CD4-positive, alpha-beta T cell treated with Interleukin-21 for 1 hour (primary cell): ENCODE data around the gene CTDSPL.
A peak's percentile ranks its signal among the peaks of the same experiment; 100 is the strongest.
"Not testable (repeated sequence)": the region's sequence is repeated elsewhere in the genome, so short reads cannot be mapped to it uniquely, and the experiment has no call there.

Experiments
- DNase-seq: peaks from one replicate; pipeline ENCODE4 v3.0.0-alpha.2; 2020

The CTDSPL gene

DNA sequence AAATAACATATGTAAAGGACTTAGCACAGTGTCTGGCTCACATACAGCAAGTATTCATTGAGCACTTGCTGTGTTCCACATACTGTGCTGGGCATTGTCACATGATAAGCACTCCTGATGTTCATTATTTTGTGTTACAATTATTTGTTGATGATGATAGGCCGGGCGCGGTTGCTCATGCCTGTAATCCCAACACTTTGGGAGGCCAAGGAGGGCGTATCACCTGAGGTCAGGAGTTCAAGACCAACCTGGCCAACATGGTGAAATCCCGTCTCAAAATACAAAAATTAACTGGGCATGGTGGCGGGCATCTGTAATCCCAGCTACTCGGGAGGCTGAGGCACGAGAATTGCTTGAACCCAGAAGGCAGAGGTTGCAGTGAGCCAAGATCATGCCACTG lies 110.4 kb downstream of the CTDSPL start:
- DNase-seq: not testable (repeated sequence)

DNA sequence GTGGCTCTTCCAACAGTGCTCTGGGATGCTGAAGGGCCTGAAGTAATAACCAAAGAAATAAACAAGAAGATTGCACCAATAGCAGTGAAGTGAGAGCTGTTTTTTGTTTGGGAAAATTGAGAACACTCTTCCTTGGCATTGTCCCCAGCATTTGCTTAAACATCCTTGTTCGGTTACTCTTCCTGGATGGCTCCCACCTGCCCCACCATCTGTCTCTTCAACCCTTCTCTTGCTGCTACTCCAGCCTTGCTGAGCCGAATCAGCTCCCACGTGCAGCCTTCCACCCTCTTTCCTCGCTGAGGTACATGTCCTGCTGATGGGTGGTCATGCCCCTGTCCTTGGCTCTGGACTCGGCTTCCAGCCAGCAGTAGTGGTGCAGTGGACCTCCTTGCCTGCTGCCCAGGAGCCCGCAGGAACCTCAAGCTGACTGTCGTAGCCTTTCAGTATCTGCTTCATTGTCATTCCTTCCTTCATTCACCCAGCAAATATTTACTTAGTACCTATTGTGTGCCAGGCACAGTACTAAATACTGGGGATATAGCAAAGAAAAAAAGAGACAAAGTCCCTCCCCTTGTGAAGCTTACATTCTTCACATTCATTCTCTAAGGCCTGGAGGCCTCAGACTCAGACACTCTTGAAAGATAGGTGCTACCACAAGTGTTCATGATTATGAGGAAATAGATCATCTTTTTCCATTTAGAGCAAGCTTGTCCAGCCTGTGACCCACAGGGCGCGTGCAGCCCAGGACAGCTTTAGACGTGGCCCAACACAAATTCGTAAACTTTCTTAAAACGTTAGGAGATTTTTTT lies 111.8 kb downstream of the CTDSPL start:
- no peak for DNase-seq

DNA sequence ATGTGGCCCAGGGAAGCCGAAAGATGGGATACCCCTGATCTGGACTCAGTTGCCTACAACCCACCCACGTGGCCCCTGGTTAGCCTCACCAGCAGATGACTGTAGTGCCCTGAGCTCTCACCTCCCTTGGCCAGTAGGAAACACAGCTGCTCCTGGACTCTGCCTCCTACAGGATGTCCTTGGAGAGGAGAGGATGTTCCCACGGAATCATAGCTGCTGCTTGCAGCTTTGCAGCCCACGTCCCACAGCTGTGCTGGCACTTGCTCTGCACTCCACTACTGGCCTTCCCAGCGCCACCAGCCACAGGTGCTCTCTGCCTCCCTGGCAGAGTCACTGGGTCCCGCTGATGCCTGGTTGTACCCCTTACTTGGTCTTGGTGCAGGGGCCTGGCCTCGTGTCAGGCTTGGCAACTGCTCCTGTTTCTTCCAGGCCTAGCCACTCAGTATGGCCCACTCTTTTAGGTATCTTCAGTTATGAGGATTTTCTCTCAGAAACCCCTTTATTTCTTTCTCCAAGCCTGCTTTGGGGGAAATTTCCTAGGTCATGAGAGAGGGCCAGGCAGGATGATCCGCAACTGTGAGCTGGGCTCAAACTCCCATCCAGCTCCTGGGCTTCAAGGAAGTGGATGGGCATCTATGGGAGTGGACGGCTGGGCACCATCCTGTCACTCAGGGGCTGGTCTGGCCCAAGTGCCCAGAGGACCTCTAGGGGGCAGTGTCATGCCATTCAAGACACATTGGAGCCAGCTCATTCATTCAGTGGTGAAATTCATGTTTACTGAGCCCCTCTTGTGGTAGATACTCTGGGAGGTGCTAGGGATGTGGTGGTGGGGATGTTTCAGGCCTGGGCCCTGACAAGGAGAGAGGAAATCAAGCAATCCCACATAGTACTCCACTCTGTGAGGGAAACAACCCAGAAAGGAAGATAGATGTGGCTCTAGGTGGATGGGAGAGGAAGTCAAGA lies 112.7 kb downstream of the CTDSPL start:
- peak; percentile 78 for DNase-seq

DNA sequence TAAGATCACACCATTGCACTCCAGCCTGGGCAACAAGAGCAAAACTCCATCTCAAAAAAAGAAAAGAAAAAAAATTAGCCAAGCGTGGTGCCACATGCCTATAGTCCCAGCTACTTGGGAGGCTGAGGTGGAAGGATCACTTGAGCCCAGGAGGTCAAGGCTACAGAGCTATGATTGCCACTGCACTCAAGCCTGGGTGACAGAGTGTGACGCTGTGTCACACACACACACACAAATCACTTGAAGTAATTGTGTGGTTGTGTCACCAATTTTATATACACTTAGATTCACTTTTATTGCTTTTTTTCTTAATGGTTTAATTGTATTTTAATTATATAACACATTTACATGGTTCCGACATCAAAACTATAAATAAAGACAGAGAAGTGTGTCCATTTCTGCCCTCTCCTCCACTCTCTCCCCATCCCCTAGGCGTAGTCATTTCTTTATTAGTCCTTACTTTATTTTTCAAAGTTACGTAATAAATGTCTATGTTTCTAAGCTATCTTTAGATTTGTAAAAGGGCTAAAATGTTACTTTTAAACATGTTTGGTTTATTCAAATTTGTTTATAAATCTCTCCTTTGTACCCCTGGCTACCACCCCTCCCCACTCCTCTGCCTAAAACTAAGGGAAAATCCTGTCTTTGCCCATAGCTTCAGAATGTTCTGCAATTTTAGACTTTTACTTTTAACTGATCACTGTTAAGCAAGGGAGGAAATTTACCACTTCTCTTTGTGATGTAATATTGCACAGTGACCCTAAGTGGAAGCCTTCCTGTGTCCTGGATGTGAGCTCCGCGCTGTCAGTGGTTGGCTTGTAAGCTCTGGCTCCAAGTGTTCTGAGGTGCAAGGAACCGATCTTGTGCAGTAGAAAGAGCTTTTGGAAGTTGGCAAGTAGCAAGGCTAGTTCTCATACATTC lies 118.1 kb downstream of the CTDSPL start:
- DNase-seq: no peak

DNA sequence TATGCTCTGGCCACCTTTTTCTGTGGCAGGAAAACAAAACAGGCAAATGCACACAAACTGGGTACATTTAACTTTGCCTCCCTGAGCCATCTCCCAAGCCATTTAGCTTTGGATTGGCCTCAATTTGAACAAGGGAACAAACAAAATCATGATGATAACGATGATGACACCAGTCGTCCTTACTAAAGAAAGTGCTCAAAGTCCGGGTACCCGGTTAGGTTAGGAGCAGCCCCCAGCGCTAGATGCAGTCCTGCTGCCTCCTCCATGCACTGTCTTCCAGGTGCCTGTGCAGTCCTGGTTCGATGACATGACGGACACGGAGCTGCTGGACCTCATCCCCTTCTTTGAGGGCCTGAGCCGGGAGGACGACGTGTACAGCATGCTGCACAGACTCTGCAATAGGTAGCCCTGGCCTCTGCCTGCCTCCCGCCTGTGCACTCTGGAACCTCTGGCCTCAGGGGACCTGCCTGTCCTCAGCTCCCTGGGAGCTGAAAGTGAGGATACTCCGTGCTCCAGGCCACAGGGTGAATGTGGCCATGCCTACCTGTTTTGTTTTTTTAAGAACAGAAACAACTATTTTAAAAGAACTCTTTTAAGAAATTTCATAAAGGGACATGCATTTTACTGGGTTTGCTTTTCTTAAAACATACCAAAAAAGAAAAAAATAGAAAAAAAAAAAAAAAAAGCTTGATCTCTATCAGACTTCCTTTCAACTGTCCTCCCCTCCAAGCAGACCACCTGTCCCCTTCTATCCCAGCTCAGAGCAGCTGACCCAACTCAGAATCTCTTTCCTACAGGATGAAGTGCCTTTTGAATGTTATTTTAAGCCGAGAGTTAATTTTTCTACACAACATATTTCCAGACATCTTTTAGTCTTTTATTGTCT lies 119.0 kb downstream of the CTDSPL start:
- no peak for DNase-seq

- no peak for DNase-seq
These were observed 119.6 kb downstream of the CTDSPL start for GRCh38 chr3:37981348-37981664.

GRCh38 chr3:37982331-37982730 lies 120.7 kb downstream of the CTDSPL start:
- no peak for DNase-seq

DNA sequence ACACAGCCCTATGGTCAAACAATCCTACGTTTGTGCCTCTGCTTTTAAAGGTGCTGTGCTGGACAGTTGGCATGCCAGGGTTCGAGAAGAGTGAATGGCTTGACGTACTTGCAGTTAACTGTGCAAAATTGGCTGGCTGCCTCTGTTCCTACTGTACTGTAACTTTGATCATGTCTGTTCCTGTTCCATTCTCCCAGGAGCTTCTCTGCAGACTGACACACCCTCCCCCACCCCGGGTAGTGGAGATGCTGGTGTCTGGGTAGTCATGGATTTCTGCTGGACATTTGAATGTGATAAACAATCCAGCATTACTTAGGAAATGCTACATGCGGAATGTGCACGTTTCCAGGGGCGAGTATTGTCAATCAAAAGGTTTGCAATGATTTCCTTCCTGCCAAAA lies 122.4 kb downstream of the CTDSPL start:
- no peak for DNase-seq

- no peak for DNase-seq
These were observed 122.9 kb downstream of the CTDSPL start for GRCh38 chr3:37984596-37984995.

- DNase-seq: no peak
These were observed 124.1 kb downstream of the CTDSPL start for GRCh38 chr3:37985637-37986320.

- no peak for DNase-seq
These were observed 125.0 kb downstream of the CTDSPL start for GRCh38 chr3:37986479-37987314.

DNA sequence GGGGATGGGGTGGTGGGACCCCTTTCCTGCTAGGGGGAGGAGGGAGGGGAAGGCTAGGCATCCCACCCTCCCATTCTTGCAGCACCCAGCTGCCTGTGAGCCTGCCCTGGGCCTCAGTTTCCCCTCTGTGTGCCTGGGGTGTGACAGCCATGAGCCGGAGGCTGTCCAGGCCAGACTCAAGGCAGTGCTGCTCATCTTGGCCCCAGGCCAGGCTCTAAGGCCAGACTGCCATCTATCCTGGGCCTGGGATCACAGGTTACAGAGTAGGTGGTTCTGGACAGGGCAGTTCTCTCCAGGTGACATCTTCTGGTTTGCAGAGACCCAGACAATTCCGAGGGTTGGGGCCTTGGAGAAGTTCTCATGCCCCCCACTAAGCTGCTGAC lies 125.6 kb downstream of the CTDSPL start:
- DNase-seq: no peak

GRCh38 chr3:37987751-37988179 lies 126.1 kb downstream of the CTDSPL start:
- no peak for DNase-seq

DNA sequence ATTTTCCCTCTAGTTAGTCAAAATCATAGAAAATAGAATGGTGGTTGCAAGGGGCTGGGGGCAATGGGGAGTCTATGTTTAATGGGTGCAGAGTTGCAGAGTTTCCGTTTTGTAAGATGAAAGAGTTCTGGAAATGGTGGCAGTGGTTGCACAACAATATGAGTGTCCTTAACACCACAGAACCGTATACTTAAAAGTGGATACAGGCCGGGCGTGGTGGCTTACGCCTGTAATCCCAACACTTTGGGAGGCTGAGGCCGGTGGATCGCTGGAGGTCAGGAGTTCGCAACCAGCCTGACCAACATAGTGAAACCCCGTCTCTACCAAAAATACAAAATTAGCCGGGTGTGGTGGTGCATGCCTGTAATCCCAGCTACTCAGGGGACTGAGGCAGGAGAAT lies 126.7 kb downstream of the CTDSPL start:
- DNase-seq: not testable (repeated sequence)

DNA sequence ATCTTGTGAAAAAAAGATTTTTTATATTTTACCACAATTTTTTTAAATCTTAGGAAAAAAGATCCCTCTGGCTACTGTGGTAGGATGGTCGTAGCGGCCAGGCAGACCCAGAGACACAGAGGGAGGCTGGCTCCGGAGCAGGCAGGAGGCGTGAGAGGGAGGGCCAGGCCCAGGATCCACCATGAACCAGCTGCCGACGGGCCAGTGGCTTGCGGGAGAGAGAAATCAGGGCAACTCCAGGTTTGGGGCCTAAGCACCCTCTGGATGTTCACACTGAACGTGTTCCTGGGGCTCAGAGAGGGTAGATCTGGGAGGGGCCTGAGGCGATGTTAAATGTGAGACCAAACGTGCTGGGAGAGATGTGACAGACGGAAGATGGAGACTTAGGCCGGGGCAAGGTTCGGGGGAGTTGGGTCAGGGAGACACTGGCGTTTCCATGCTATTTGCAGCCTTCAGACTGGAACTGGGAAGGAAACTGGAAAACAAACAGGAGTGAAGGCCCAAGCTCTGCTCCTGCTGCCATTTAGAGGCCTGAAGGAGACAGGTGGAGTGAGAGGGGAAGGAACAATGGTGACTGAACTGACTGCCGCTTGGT lies 127.3 kb downstream of the CTDSPL start:
- DNase-seq: no peak

DNA sequence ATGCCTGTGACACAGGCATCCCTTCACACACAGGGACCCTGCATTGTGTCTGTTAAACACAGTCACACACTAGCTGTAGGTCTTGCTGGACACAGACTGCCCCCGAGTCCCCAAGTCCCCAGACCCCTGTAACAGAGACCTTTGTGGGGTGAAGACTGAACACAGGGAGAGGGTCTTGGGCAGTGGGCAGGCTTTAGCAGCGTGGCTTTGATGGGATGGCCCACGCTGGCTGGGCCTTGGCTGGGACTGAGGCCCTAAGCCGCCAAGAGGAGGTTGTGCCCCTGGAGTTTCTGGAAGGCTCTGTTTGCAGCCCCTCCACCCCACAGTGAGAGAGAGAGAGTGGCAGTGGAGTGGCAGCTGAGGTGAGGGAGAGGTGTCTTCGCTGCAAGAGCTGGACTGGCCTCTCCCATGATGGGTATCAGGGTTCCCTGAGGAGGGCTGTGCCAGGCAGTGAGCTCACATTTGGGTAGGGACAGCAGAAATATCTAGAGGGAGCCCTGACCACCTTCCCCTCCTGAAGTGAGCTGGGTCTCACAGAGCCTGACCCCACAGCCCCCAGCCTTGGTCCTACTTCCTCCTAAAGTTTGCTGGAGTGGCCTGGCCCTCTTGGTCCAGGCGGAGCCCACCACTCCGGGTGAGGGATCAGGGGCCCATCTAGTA lies 128.3 kb downstream of the CTDSPL start:
- no peak for DNase-seq

GRCh38 chr3:37990527-37990926 lies 128.8 kb downstream of the CTDSPL start, which contains the start of gene VILL:
Gene VILL (plus strand): TSS chr3:37990786. CDS start chr3:37993673, 2,887 bp downstream.
- DNase-seq: no peak

DNA sequence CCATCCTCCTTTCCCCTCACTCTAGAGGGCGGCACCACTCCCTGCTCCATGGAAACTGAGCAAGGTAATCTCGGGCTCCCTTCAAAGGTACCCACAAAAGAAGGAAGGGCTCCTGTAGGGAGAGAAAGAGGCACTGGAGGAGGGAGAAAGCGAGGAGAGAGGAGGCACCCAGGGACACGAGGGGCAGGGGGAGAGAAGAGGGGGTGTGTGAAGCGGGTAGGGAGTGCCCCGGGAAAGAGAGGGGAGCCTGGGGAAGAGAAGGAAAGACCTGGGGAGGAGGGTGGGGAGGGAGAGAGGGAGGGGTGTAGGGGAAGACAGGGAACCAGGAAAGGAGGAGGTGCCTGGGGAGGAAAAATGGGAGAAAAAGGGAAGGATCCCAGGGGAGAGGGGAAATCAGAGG lies 129.4 kb downstream of the CTDSPL start:
- DNase-seq: no peak

DNA sequence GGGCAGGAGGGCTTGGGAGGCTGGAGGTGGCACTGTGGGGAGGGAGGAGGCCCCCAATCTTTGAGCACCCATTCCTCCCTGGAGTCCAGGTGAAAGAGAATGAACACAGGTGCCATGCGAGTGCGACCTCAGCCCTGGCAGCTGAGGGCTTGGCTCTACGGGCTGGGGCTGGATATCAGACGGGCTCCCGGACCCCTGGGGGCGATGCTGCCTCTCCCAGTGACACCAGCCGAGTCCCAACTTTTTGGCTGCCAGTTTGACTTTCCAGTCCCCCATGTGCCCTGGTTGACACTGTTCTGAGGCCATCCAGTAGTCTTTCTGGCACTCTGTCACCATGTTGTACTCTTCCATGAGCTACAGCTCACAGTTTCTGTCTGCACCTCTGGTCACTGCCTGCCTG lies 130.1 kb downstream of the CTDSPL start:
- DNase-seq: no peak
